Testis (tissue), 3 donors: ENCODE measurements around the gene EIF2B4. TPM values are rescaled to one million over a fixed set of nuclear protein-coding genes. Genes with fewer than 3 reads are reported as not detected.
A peak's percentile ranks its signal among the peaks of the same experiment; 100 is the strongest.
"Not testable (repeated sequence)": the region's sequence is repeated elsewhere in the genome, so short reads cannot be mapped to it uniquely, and the experiment has no call there.

Experiments used
- DNase-seq: peaks from one replicate; pipeline ENCODE4 v3.0.0-alpha.2; 2019
- H3K27ac ChIP-seq, 2 donors: fragments of 200-600 bp; sonication (generic); one replicate each; pipeline ENCODE4 v1.5.1; 2019
- H3K27me3 ChIP-seq: fragments of 200-600 bp; sonication (generic); one replicate; pipeline ENCODE4 v1.5.1; 2019
- H3K36me3 ChIP-seq: fragments of 200-600 bp; sonication (generic); one replicate; pipeline ENCODE4 v1.5.1; 2017; ENCODE audit warnings: low read depth; ENCODE audit errors: missing control alignments
- H3K4me1 ChIP-seq: fragments of 200-600 bp; sonication (generic); one replicate; pipeline ENCODE4 v1.5.1; 2019
- H3K4me3 ChIP-seq, 2 donors: fragments of 200-600 bp; sonication (generic); one replicate each; pipeline ENCODE4 v1.5.1; 2017 to 2019
- H3K9me3 ChIP-seq: fragments of 200-600 bp; sonication (generic); one replicate; pipeline ENCODE4 v1.5.1; 2017
- POLR2A ChIP-seq: fragments of 450-650 bp; IDR thresholded peaks from one replicate; pipeline ENCODE4 v1.6.1; 2017; ENCODE audit warnings: antibody characterized with exemption, mild to moderate bottlenecking, moderate library complexity
- WGBS, 2 donors: methylation state at CpG; one replicate each; pipeline ENCODE4 v1.1.5; 2018; 5-methylcytosine and 5-hydroxymethylcytosine counted together
- intact Hi-C: fragments of 100-400 bp; cut with DNase I; formaldehyde crosslinking; loops from one replicate; pipeline ENCODE4 v1.15.1; 2023; ENCODE audit warnings: low total_unique reads
- polyA plus RNA-seq: library from polyadenylated mRNA; stranded (reverse); fragments of 350-450 nt; fragmentation: Illumina TruSeq; extraction: RNeasy Lipid Tissue Mini Kit (QIAGEN cat#74804); gene quantifications from one replicate; pipeline ENCODE4 v1.2.3, GENCODE V29; 2014; ENCODE audit warnings: low read depth, low replicate concordance; ENCODE audit not compliant: insufficient read depth
- total RNA-seq, 2 donors: library from RNA; depleted of rRNA; stranded (reverse); fragments of >200 nt; gene quantifications; one replicate each; pipeline ENCODE4 v1.2.3, GENCODE V29; 2016
- TF ChIP-seq, protein P1 (sequence below), 3 experiments: fragments of 450-650 bp in 2 of 3; fragments of 200-600 bp in 1 of 3; sonication (generic) in 1 of 3; IDR thresholded peaks; one replicate each; pipeline ENCODE4 v1.5.1; 2016 to 2019; ENCODE audit warnings: antibody characterized with exemption in 3 of 3, mild to moderate bottlenecking in 2 of 3, moderate library complexity in 1 of 3

The EIF2B4 gene
- total and polyA plus RNA-seq, 3 donors from 2014 or later, result 59.4 to 111 (median 67.7) TPM

DNA sequence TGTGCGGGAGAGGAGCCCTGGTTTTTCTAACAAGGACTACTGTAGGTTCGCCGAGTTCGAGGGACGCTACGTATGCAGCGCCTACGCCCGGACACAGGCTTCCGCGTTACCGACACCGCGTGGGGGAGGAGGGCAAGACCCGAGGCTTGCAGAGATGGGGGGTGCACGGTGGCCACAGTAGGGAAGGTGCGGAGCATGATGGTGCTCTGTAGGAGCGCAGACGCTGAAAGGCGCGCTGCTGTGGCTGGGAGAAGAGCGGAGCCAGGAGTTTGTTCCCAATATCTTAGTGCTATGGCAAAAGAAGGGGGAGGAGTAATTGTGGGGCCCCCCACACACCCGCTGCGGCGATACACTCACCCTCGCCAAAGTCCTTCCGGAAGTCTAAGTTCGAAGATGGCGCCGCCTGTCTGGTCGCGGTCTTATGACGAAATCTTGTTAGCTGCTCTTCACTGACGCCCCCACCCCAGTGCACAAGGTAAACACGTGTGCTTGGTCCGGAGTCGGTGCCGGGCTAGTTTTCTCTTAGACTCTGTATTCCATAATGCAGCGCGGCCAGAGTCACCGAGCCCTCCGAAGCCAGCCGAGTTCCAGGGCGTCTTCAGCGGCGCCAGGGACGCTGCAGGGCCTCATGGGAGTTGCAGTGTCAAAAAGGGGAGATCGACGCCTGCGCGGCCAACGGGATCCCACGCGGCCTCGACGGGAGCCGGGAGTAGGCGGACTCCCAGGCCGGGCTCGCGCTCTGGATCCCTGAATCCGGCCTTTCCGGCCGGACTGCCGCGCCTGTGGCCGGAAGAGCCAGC is 13.6 kb downstream of the EIF2B4 start, which contains the start of gene GTF3C2:
TSS of gene GTF3C2 (minus strand) at position 383 of the 800 bp plus-strand sequence. CDS start 13,210 bp downstream, outside the sequence.
- intact Hi-C loops, result no loop called here
- WGBS, 2 donors, result 0% methylated on average over 36 to 66 of the region's 67 CpGs

GRCh38 chr2:27356056-27356381 is 14.1 kb downstream of the EIF2B4 start:
- WGBS, 2 donors, result 0% methylated on average over 12 of the region's 12 CpGs
- intact Hi-C loops, result no loop called here
- Histone ChIP-seq H3K27me3 (no peaks in the 10 kb centered on the region), H3K9me3 (no peaks in the 10 kb centered on the region), H3K27ac (peak overlapping the region; percentile 88 to 89), H3K36me3 (no peaks in the 10 kb centered on the region), H3K4me3 (peak overlapping the region; percentile 91 to 94), H3K4me1 (peaks cover 31% of the 10 kb centered on the region)
- TF ChIP-seq, protein P1, sequence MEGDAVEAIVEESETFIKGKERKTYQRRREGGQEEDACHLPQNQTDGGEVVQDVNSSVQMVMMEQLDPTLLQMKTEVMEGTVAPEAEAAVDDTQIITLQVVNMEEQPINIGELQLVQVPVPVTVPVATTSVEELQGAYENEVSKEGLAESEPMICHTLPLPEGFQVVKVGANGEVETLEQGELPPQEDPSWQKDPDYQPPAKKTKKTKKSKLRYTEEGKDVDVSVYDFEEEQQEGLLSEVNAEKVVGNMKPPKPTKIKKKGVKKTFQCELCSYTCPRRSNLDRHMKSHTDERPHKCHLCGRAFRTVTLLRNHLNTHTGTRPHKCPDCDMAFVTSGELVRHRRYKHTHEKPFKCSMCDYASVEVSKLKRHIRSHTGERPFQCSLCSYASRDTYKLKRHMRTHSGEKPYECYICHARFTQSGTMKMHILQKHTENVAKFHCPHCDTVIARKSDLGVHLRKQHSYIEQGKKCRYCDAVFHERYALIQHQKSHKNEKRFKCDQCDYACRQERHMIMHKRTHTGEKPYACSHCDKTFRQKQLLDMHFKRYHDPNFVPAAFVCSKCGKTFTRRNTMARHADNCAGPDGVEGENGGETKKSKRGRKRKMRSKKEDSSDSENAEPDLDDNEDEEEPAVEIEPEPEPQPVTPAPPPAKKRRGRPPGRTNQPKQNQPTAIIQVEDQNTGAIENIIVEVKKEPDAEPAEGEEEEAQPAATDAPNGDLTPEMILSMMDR (IDR thresholded peaks at IDR 0.05), result no peak
- no peak for TF ChIP-seq POLR2A
- peak; percentile 70 for DNase-seq

More for the DNA sequence above, 13.6 kb downstream of the EIF2B4 start, which contains the start of gene GTF3C2:
- H3K36me3 ChIP-seq, result no peaks in the 10 kb centered on the region
- peaks cover 31% of the 10 kb centered on the region for H3K4me1 ChIP-seq
- peak; percentile 97 for DNase-seq
- H3K27ac ChIP-seq, result peak within 1 kb of the TSS; percentile 88 to 89
- TF ChIP-seq, protein P1 (IDR thresholded peaks at IDR 0.05), result peak in 2 of 3 experiments; percentile 22 to 42
- no peak for TF ChIP-seq POLR2A
- peak within 1 kb of the TSS; percentile 91 to 94 for H3K4me3 ChIP-seq
- no peaks in the 10 kb centered on the region for H3K9me3 ChIP-seq
- no peaks in the 10 kb centered on the region for H3K27me3 ChIP-seq

DNA sequence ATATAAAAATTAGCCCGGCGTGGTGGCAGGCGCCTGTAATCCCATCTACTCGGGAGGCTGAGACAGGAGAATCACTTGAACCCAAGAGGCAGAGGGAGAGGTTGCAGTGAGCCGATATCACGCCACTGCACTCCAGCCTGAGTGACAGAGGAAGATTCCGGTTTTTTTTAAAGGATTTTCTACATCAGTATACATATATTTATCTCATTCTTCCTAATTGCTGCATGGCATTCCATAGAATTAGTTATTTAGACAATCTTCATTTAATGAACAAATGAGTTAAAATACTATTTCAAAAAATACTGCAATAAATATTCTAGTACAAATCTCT is 15.6 kb downstream of the EIF2B4 start:
- no peaks in the 10 kb centered on the region for H3K36me3 ChIP-seq
- H3K27ac ChIP-seq, result no peak overlapping the region
- no peak overlapping the region for H3K4me3 ChIP-seq
- H3K27me3 ChIP-seq, result no peaks in the 10 kb centered on the region
- H3K9me3 ChIP-seq, result no peaks in the 10 kb centered on the region
- no peak for DNase-seq
- WGBS, 2 donors, result 86 to 90% methylated on average over 7 of the region's 7 CpGs
- H3K4me1 ChIP-seq, result peaks cover 38% of the 10 kb centered on the region
- no peak for TF ChIP-seq POLR2A
- TF ChIP-seq, protein P1 (IDR thresholded peaks at IDR 0.05), result no peak
- intact Hi-C loops, result no loop called here

GRCh38 chr2:27353762-27354596 is 16.2 kb downstream of the EIF2B4 start:
- no peak for DNase-seq
- intact Hi-C loops, result no loop called here
- TF ChIP-seq, protein P1 (IDR thresholded peaks at IDR 0.05), result no peak
- no peak for TF ChIP-seq POLR2A
- Histone ChIP-seq H3K27ac (no peak overlapping the region), H3K36me3 (no peaks in the 10 kb centered on the region), H3K4me3 (no peak overlapping the region), H3K27me3 (no peaks in the 10 kb centered on the region), H3K4me1 (peaks cover 38% of the 10 kb centered on the region), H3K9me3 (no peaks in the 10 kb centered on the region)
- 61 to 66% methylated on average over 7 of the region's 7 CpGs for WGBS, 2 donors

DNA sequence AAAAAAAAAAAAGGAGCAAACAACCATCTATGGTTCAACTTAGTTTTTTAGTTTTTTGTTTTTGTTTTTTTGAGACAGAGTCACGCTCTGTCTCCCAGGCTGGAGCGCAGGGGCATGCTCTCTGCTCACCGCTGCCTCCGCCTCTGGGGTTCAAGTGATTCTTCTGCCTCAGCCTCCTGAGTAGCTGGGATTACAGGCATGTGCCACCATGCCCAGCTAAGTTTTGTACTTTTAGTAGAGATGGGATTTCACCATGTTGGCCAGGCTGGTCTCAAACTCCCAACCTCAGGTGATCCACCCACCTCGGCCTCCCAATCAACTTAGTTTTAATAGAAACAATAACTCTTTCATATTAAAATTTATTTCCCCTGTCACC is 16.8 kb downstream of the EIF2B4 start:
- H3K36me3 ChIP-seq, H3K9me3 ChIP-seq, intact Hi-C loops, H3K4me3 ChIP-seq, DNase-seq, H3K27me3 ChIP-seq, H3K27ac ChIP-seq: not testable (repeated sequence)
- H3K4me1 ChIP-seq, result peaks cover 38% of the 10 kb centered on the region
- WGBS, 2 donors, result 92 to 96% methylated on average over 5 of the region's 5 CpGs
